HL-60 (cell line): ENCODE measurements around the gene ZNF514.

Experiments
- CTCF ChIP-seq: IDR thresholded peaks from one replicate; pipeline ENCODE4 v1.5.1; 2011; ENCODE audit warnings: low read length, control low read depth, inconsistent platforms; ENCODE audit not compliant: insufficient read depth
- POLR2AphosphoS5 ChIP-seq: IDR thresholded peaks from 2 replicates; pipeline ENCODE4 v1.6.1; 2012; ENCODE audit warnings: low read depth
- REST ChIP-seq: IDR thresholded peaks from 2 replicates; pipeline ENCODE4 v1.6.1; 2012; ENCODE audit warnings: low read depth; ENCODE audit not compliant: insufficient replicate concordance
- SPI1 ChIP-seq: IDR thresholded peaks from 2 replicates; pipeline ENCODE4 v1.6.1; 2012; ENCODE audit warnings: low read depth, mild to moderate bottlenecking, borderline replicate concordance

- no peak for TF ChIP-seq CTCF
- TF ChIP-seq POLR2AphosphoS5, result no peak
- no peak for TF ChIP-seq REST
- TF ChIP-seq SPI1, result no peak
Observed at GRCh38 chr2:95122197-95122551, 37.5 kb downstream of the ZNF514 start.
